ENCODE results near the gene PCSK7.
"Not testable (repeated sequence)": the region's sequence is repeated elsewhere in the genome, so short reads cannot be mapped to it uniquely, and the experiment has no call there.

Gene PCSK7

DNA sequence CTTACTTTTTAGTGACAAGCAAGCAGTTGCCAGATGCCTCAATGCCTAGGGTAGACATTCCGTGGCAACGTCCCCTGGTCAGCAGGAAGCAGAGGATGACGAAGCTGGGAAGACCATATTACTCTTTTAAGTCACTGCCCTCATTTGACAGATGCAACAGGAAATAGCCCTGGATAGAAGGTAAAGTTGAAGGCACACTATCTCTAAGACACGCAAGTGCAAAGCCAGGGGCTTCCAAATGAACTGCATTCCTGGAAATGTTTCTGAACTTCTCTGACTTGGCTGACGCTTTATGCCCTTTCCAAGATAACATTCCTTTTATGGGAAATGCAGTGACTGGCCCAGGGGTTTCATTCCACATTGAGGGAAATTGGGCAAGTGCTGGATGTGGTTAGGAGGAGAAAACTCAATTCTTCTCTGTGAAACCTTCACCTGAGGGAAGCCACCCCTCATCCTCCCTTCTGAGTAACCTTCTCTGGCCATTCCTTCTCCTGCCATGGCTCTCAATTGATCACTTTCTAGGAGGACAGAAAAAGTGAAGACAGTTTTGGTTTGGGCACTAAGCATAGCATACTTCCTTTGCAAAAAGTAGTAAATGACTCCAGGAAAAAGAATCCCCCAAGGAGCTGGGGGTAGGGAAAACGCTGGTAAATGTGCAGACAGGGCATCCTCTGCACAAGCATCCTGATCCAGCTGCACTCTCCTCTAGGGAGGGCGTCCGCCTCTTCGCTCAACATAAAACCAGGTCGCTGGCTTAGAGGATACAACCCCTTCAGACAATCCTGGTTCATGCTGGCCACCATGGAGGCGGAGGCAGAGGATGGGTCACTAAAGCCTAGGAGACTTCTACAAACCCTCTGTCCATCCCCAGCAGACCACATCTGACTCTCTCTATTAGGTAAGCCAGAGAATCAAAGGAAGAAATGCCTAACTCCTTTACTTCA lies 14.5 kb downstream of the PCSK7 start:
- DNase-seq (ENCODE audit: low read depth) = no peak

DNA sequence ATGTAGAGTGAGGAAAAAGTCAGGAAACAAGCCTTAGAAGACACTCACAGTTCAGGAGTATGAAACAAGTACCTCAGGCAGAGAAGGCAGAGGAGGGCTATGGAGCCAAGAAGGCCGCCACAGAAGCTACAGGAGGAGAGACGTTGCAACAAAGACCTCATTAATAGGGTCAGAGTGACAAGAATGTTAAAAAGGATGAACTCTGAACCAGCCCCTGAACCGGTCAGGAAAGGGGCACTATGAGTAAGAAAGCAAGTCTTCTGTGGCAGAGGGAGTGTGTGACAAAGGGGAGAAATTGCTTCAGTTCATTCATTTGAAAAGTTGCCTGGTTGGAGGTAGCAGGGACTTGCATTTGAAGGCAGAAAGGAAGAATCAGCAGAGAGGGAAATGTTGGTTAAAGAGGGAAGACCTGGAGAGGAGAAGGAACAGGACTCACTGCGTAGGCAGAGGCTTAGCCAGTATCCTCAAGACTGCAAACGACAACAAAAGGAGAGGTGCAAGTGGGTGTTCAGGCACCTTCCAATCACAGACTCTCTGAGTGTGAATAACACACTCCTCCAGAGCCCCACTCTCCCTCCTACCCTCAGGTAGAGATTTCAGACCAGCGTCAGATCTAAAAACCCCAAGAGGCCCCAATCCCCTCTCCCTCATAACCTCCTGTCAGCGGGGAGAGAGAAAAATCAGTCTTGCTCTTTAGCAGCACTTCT lies 17.3 kb downstream of the PCSK7 start:
- DNase-seq (ENCODE audit: low read depth) = no peak

DNA sequence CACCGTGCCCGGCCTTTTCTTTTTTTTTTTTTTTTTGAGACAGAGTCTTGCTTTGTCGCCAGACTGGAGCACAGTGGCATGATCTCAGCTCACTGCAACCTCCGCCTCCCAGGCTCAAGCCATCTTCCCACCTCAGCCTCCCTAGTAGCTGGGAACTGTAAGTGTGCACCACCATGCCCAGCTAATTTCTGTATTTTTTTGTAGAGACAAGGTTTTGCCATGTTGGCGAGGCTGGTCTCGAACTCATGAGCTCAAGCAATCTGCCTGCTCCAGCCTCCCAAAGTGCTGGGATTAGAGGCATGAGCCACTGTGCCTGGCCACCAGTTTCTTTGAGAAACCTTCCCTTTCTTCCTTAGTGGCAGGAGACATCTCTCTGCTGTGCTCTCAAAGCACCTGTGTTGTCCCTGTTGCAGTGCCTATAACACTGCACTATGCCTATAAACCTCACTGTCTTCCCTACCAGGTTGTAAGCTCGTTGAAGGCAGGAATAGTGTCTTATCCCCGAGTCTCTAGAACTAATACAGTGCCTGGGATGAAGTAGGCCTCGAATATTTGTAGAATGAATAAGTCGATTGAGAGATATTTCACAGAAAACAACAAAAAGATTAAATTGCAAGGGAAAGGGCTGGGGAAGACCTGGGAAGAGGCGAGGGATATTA lies 19.0 kb downstream of the PCSK7 start:
- DNase-seq (ENCODE audit: low read depth) = no peak

DNA sequence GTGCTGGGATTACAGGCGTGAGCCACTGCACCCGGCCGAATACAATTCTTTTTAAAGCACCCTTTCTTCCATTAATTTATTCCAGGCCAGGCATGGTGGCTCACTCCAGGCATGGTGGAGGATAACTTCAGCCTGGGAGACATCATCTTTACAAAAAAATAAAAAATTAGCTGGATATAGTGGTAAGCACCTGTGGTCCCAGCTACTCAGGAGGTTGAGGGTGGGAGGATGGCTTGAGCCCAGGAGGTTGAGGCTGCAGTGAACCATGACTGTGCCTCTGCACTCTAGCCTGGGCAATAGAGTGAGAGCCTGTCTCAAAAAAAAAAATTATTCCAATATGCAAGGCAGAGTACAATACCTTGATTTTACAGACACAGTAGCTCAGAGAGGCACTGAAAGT lies 21.3 kb downstream of the PCSK7 start:
- DNase-seq (ENCODE audit: low read depth) = no peak

DNA sequence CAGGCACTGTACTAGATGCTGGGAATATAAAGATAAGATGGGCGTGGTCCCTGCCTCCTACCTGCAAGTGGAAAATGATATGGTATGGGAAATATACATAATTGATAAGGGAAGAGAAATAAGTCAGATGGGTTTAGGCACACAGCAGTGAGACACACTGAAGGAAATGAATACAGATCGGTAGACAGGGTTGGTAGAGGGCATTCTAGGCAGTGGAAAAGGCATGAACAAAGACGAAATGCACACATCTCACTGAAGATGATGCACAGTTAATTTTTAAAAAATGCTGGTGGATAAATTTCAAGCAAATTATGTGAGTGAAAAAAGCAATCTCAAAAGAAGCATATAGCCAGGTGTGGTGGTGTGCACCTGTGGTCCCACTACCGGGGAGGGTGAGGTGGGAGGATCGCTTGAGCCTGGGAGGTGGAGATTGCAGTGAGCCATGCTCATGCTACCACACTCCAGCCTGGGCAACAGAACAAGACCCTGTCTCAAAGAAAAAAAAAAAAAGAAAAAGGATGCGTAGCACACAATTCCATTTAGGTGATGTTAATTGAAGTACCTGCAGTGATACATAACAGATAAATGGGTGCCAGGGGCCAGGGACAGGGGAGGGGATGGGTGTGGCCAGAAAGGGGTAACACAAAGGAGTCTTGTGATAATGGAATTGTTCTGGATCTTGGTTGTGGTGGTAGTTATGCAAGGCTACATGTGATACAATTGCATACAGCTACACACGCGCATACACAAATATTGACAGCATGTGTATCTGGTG lies 22.3 kb downstream of the PCSK7 start:
- DNase-seq (ENCODE audit: low read depth) = not testable (repeated sequence)

DNA sequence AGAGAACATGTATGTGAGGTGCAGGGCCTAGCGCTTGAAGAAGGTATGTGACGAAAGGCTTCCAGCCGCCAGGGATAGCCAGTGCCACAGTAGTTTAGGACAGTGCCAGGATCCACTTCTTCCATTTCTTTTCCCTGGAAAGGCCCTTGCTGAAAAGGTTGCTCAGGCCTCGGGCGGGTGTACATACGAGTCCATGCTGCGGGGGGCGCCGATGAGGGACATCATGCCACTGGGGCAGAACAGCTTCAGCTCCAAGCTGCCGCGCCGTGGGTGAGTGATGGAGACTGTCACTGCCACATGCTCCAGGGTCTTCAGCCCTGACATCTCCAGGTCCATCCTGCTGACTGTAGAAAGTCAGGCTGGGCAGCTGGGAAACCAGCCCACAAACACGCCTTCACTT lies 23.2 kb downstream of the PCSK7 start:
- DNase-seq (ENCODE audit: low read depth) = not testable (repeated sequence)

DNA sequence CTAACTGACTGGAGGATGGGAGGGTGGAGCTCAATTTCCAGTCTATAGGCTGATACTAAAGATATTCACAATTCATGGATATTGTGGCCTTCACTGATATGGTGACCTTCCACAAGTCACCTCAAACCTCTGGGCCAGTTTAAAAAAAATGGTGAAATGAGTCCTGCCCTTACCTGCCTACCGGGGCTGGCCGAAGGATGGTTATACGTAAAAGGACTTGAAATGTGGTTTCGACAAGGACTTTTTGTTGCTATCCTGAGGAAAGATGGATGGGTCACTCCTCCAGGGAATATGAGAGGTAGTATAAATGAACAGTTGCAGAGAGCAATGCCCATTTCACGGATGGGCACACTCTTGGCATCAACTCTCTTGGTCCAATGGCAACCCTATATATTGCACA lies 24.4 kb downstream of the PCSK7 start:
- DNase-seq (ENCODE audit: low read depth) = not testable (repeated sequence)

DNA sequence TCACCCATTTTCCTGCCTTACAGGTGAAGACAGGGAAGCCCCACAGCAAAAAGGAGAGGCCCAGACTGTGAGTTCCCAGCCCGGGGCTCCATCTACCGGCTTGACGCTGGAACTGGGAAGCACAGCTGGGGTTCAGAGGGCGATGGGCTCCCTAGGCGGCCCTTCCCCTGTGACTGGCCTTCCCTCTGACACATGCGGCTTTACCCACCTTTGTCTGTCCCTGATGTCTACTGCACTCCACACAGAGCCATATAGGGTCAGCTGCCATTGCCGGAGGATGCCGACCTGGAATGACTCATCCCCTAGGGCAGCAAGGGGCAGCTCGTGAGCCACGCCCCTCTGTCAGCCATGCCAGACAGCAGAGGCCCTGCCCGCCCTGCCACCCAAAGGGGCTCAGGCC lies 25.0 kb downstream of the PCSK7 start:
- DNase-seq (ENCODE audit: low read depth) = not testable (repeated sequence)

DNA sequence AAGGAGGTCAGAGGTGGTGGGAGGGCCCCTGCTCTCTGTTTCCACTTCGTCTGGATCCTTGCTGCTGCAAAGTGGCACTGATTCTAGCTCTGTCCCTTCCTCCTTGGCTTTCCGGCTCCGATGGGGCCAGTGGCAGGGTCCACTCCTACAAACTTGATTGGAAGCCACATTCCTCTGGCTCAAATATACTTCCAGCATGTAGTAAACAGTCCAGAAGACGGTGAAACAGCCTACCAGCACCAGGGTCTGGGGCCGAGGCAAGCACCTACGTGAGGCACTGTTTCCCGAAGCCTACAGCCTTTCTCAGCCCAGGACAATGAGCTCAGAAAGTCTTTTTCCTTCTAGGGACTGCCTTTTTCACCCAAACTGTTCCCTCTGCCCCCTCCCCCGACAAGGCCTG lies 25.8 kb downstream of the PCSK7 start:
- not testable (repeated sequence) for DNase-seq (ENCODE audit: low read depth)

DNA sequence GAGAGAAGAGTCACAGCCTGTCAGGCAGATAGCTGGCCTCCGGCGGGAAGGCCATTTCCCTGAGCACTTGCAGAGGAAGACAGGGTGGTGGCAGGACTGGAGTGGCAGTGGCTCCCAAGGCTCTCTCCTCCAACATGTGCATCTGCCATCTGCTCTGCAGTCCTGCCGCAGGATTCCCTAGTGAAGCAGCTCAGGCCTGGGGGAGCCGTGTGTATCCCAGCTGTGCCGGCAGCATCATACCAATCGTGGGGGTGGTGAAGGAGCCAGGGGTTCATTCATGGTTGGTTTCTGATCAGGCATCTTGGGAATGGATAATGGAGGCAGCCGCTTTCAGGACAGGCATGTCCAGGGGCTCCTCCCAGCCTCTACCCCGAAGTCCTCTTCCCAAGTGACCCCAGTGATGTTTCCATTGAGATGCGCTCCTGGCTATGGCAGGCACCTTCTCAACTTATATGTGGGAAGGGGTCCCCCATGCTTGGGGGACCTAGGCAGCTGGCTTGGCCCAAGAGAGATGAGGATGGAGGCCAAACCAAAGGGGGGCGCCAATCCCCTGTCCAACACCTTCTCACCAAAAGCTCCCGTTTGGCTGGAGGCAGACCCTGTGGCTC lies 26.6 kb downstream of the PCSK7 start:
- DNase-seq (ENCODE audit: low read depth) = no peak

DNA sequence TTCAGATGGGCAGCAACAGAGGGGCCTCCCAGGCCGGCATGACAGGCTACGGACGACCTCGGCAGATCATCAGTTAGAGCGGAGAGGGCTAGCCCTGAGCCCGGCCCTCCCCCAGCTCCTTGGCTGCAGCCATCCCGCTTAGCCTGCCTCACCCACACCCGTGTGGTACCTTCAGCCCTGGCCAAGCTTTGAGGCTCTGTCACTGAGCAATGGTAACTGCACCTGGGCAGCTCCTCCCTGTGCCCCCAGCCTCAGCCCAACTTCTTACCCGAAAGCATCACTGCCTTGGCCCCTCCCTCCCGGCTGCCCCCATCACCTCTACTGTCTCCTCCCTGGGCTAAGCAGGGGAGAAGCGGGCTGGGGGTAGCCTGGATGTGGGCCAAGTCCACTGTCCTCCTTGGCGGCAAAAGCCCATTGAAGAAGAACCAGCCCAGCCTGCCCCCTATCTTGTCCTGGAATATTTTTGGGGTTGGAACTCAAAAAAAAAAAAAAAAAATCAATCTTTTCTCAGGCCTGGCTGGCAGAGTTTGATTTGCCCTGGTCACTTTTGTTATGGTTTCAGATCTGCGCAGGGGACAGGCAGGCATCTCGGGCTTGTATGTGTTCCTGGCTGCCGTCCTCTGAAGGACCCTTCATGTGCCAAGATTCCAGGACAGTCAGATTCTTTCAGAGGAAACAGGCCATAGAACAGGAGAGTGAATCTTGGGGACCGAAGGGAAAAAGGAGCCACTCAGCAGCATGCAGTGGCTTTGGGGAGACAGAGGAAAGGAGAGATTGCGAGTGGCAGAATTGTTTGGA lies 27.4 kb downstream of the PCSK7 start:
- DNase-seq (ENCODE audit: low read depth) = no peak

DNA sequence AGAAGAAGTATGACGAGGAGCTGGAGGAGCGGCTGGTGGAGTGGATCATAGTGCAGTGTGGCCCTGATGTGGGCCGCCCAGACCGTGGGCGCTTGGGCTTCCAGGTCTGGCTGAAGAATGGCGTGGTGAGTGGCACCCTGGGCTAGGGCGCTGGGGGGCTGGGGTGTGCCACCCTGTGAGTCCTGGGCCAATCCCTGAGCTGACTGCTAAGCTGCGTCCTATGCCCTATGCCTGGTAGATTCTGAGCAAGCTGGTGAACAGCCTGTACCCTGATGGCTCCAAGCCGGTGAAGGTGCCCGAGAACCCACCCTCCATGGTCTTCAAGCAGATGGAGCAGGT lies 28.8 kb downstream of the PCSK7 start:
- no peak for DNase-seq (ENCODE audit: low read depth)

DNA sequence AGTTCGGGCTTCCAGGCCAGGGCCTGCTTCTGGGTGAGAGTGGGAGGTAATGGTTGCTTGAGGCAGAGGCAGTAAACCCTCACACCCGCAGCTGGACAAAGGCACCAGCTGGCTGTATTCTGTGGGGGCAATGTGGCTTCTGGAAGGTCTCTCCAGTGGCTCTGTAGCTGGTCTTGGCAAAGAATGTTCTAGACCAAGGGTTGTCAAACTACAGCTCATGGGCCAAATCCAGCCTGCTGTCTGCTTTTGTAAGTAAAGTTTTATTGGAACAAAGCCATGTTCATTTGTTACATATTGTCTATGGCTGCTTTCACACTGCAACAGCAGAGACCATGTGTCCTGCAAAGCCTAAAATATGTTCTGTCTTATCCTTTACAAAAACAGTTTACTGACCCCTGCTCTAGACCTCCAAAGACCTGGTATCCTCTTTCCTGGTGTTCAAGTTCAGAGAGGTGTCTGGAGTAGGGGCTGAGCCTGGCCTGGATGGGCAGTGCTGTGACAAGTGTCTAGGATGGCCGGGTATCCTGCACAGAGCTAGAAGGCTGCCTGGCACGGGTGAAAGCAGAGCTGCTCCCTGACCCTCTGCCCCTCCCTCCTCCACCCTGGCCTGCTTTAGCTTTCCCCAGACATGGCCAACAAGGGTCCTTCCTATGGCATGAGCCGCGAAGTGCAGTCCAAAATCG lies 29.3 kb downstream of the PCSK7 start:
- DNase-seq (ENCODE audit: low read depth) = no peak

DNA sequence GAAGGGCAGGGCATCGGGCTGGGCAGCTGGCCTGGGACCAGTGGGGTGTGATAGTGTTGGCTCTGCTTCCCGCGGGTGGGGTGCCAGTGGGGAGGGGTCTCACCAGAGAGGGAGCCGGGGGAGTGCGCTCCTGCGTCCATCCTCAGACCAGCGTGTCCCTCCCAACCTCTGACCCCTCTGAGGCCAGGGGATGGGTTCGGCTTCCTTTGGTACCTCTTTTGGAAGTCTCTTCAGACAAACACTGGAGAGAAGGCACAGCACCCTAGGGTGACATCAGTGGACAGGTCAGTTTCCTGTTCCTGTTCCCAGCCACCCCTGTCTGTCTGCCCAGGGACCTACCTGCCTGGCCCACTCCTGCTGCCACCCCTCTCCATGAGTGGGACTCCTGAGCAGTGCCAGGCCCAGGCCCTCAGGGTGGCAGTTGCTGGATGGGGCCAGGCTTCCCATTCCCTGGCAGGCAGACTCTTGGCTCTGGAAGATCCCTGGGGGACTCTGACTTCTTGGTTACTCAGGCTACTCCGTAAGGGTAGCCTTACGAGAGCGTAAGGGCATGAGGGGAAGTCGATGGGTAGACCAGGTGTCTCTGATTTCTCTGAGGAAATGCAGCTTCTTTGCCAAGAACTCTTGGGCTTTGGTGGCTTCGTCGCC lies 30.1 kb downstream of the PCSK7 start:
- no peak for DNase-seq (ENCODE audit: low read depth)

DNA sequence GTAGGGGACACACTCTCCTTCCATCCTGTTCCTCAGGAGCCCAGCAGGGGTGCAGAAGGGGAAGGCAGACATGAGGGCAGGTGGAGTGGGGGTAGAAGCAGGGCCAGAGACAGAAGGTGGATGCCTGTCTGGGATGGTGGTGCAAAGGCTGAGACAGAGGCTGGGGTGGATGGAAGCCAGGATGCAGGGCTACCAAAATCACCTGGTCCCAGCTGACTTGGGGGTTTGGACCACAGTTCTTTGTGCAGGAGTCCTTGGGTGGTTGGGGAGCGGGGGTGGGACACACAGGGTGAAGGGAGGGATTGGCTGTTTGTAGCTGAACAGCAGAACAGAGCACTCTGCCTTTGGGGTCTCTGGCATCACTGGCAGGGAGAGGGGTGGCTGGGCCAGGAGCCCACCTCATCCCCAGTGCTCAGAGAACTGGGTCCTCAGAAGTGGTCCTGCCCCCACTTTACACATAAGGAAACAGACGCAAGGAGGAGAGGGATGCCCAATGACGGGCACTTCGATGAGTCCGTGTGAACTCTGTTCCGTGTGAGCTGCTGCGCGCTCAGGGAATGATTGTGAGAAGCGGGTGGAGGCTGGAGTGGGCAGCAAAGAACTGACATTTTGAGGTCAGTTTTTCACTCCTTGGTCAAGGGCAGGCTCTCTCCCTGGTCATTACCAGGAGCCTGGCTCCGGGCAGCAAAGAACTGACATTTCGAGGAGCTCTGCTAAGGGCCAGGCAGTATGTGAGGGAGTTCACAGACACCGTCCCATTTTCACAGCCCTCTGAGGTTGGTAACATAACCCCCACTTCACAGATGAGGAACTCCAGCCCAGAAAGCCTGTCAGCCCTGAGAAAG lies 30.8 kb downstream of the PCSK7 start:
- no peak for DNase-seq (ENCODE audit: low read depth)

DNA sequence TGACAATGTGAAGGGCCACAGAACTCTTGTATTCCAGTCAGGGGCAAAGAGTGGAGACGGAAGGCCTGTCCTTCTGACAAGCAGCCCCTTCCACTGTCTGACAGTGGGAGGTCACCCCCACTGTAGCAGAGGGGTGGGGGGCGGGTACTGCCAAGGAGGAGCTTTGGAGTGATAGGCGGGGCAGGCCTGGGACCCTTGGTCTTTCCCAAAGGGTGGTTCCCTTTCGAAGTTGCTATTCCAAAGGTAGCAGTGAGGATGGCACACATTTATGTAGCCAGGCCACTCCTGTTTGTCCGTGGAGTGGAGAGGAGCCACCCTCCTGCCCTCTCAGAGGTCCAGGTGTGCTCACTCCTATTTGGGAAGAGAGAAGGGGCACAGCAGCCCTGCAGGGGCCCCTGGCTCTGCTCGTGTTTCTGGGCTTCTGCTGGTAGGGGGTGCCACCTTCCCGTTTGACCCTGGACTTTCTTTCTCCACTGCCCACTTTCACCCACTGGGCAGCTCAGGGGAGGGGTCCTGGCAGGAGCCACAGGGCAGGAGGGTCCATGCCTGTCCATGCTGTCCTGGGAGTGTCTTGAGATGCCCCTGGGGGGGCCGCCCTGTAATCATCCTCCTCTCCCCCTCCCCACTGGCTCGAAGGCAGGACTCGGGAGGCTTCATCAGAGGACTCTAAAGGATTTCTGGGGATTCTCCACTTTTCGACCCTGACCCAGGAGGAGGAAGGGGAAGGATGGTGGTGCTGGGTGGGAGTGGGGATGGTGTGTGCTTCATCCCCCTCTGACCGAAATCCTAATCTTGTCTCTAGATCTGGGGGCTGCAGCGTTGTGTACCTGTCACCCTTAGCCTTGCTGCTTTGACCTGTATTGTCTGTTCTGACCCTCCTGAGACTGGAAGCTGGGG lies 31.7 kb downstream of the PCSK7 start:
- no peak for DNase-seq (ENCODE audit: low read depth)

DNA sequence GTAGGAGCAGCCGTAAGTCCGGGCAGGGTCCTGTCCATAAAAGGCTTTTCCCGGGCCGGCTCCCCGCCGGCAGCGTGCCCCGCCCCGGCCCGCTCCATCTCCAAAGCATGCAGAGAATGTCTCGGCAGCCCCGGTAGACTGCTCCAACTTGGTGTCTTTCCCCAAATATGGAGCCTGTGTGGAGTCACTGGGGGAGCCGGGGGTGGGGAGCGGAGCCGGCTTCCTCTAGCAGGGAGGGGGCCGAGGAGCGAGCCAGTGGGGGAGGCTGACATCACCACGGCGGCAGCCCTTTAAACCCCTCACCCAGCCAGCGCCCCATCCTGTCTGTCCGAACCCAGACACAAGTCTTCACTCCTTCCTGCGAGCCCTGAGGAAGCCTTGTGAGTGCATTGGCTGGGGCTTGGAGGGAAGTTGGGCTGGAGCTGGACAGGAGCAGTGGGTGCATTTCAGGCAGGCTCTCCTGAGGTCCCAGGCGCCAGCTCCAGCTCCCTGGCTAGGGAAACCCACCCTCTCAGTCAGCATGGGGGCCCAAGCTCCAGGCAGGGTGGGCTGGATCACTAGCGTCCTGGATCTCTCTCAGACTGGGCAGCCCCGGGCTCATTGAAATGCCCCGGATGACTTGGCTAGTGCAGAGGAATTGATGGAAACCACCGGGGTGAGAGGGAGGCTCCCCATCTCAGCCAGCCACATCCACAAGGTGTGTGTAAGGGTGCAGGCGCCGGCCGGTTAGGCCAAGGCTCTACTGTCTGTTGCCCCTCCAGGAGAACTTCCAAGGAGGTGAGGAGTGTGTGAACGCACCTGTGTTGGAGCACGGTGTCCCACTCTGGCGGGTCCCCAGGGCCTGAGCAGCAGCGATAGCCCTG lies 32.6 kb downstream of the PCSK7 start, which contains the start of gene TAGLN:
Gene TAGLN, plus strand, starts transcription at position 318 of the 863 bp plus-strand sequence. CDS start 3,644 bp downstream, outside the sequence.
- DNase-seq (ENCODE audit: low read depth) = no peak
